Activated CD4-positive, alpha-beta T cell treated with anti-CD3 and anti-CD28 coated beads for 4 hours (primary cell): ENCODE measurements around the gene TMC8.
"Not testable (repeated sequence)": the region's sequence is repeated elsewhere in the genome, so short reads cannot be mapped to it uniquely, and the experiment has no call there.

Experiments
- DNase-seq, 2 donors: peaks; one replicate each; pipeline ENCODE4 v3.0.0-alpha.2; 2020

Gene TMC8

DNA sequence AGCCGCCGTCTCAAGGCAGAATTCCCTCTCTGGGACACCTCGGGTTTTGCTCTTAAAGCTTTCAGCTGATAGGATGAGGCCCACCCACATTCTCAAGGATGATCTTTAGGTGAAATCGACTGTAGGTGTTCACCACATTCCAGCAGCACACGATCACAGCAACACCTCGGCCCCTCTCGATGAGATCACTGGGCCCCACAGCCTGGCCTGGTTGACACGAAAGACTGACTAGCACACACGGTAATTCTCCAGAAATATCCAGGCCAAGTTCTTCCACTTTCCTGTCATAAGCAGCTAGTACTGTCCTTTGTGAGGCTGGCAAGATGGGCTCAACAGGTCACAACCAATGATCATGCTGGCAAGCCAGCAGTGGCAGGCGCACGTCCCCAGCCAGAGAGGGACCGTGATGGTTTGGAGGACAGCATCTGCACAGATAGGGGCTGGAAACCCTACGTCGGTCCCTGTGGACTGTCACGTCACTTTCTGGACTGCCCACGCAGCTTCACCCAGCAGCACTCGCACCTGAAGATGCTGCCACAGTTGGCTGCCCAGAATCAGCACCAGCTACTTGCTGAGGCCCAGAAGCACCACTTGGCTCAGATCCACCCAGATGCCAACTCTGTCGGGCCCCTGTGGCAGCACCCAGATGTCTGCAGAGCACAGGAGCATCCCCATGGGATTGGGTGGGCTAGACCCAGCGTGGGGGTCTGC, 19.4 kb upstream of the TMC8 start:
- DNase-seq = no peak

GRCh38 chr17:78111727-78112517, 18.6 kb upstream of the TMC8 start:
- no peak for DNase-seq

- peak; percentile 70 to 83 for DNase-seq
Observed at GRCh38 chr17:78112518-78113471, 17.8 kb upstream of the TMC8 start.

- DNase-seq = no peak
Observed at GRCh38 chr17:78113804-78114785, 16.5 kb upstream of the TMC8 start.

GRCh38 chr17:78114831-78115723, 15.5 kb upstream of the TMC8 start:
- DNase-seq = no peak

- not testable (repeated sequence) for DNase-seq
Observed at GRCh38 chr17:78115803-78116202, 14.8 kb upstream of the TMC8 start.

DNA sequence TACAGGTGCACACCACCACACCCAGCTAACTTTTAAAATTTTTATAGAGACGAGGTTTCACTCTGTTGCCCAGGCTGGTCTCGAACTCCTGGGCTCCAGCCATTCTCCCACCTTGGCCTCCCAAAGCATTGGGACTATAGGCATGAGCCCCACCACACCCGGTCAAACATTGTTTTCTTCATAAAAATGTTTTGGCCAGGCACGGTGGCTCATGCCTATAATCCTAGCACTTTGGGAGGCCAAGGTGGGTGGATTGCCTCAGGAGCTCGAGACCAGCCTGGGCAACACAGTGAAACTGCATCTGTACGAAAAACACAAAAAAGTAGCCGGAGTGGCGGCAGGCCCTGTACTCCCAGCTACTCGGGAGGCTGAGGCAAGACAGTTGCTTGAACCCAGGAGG, 14.2 kb upstream of the TMC8 start:
- no peak for DNase-seq

DNA sequence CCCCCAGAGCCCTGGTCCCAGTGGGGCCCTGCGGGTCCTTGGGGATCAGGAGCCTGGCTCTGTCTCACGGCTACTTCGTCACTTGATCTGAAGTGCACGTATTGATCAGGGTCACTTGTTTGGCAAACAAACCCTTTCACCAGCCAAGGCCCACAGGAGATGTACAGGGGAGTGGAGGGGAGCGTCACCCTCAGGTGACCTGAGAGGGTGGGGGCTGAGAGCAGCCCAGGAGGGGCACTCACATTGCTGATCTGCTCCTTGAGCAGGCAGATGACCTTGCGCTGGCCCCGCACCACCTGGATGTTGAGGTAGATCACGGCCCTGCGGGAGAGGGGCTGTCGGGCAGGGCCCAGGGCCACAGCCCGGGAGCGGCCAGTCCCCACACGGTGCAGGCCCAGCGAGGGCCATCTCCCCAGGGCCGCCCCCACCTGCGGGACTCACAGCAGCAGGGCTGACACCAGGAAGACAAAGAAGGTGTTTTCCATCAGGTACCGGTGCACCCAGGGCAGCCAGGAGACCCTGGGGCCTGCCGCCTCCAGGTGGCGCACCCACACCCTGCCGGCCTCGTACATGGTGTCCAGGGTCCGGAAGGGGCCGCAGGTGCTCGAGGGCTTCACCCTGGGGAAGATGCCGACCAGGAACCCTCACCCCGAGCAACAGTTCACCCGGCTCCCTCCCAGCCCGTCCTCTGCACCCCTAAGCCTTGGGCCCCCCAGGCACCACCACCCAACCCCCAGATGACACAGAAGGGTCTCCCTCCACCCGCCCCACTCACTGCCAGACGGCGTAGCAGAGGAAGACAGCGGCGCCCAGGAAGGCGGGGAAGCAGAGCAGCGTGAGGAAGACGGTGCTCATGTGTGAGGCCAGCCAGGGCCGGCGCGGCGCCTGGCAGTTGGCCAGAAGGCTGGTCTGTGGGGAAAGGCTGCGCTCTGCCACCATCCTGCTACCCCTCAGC, 13.3 kb upstream of the TMC8 start:
- no peak for DNase-seq

DNA sequence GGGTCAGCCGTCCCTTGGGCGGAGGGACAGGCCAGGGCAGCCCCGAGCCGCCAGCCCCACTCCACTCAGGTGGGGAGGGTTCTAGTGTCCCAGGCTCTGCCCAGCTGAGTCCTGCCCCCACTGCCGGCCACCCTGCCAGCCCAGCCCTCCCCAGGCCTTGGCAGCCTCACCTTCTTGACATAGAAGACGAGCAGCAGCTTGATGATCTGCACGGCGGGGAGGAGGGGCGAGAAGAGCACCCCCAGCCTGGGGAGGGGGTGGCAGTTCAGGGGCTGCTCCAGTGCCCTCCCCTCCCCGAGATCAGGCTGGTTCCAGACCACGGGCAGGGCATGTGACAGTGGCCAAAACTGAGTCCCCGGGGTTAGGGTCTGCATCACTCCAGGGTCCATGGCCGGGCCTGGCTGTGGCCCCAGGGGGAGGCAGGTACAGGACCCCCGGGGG, 11.8 kb upstream of the TMC8 start:
- DNase-seq = no peak

DNA sequence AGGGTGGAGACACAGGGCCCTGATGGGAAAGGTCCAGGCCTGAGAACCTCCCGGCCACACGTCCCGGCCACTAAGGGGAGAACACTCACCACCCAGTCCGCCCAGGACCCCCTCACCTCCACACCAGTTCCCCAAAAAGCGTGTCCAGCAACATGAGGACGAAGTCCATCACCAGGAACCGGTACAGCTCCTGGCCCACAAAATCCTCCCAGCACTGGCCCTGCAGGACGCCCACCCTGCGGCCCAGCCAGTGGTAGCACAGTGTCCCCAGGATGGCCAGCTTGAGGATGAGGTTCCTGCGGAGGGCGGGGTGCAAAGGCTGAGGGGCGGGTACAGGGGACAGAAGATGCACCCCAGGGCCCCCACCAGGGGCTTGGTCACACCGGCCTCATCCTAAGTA, 10.0 kb upstream of the TMC8 start:
- DNase-seq = no peak

GRCh38 chr17:78120971-78121800, 9.4 kb upstream of the TMC8 start:
- no peak for DNase-seq

GRCh38 chr17:78121801-78122215, 8.8 kb upstream of the TMC8 start:
- DNase-seq = no peak

DNA sequence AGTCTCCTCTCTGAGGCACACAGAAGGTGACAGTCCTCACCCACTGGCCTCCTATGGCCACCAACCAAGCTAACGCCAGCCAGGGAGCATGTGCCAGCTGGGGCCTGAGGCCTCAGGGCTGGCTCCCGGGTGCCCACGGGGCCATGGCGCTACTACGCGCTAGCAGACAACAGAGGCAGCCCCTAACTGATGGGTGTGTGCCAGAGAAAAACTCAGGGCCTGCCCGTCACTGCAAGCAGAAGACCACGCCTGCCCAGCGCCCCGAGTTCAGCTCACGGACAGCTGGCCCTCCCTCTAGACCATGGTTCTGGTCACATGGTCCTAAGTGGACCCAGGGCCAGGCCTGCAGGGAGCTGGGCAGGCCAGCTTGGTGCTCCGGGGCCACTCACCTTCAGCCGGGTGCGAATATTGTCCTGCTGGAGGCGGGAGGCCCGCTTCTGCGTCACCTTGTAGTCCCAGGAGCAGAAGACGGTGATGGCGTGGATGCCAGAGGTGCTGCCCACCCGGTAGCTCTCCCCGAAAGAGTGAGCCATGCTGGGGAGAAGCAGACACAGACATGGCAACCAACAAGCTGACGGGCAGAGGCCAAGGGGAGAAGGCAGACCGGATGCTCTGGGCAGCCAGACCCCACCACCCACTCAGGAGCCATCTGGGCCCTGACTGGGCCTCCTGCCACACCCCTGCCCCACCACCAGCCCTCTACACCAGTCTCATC, 8.2 kb upstream of the TMC8 start:
- DNase-seq = no peak

DNA sequence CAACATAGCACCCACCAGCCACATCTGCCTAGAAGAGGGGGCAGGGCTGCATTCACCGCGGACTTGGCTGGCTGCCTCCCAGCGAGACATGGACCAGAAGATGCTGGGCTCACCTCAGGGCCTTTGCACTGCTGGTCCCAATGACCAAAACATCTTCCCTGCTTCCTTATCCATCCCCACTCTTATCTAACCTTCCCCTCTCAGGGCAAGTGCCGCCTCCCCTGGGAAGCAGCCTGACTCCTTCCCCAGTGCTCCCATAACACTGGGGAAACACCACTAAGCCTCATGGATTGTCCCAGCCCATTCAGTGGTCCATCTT, 7.7 kb upstream of the TMC8 start:
- DNase-seq = no peak

DNA sequence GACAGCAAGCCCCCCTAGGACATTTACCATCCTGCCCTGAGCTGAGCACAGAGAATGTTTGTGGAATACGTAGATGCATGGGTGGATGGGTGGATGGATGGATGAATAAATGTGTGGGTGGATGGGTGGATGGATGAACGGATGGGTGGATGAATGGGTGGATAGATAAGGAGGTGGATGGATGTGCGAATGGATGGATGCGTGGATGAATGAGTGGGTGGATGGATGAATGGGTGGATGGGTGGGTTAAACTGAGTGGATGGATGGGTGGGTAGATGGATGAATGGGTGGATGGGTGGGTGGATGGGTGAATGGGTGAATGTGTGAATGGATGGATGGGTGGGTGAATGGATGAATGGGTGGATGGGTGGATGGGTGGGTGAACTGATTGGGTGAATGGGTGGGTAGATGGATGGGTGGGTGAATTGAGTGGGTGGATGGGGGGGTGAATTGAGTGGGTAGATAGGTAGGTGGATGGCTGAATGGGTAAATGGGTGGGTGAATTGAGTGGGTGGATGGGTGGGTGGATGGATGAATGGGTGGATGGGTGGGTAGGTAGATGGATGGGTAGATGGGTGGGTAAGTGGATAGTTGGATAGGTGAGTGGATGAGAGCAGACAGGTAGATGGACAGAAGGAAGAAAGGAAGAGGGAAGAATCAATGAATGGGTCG, 7.2 kb upstream of the TMC8 start:
- DNase-seq = no peak

GRCh38 chr17:78124081-78124835, 6.3 kb upstream of the TMC8 start:
- no peak for DNase-seq

- no peak for DNase-seq
Observed at GRCh38 chr17:78124836-78125137, 5.8 kb upstream of the TMC8 start.
